GM12864 (cell line): ENCODE measurements around the gene MTX1.

Experiments used
- DNase-seq: peaks from one replicate; pipeline ENCODE4 v3.0.0-alpha.2; 2011; ENCODE audit warnings: low read depth
- H3K4me3 ChIP-seq: 2 replicates; pipeline ENCODE4 v1.5.1; 2011; ENCODE audit warnings: mild to moderate bottlenecking, low read depth, low read length, control low read depth
- CTCF ChIP-seq: IDR thresholded peaks from 2 replicates; pipeline ENCODE4 v1.5.1; 2011; ENCODE audit warnings: low read depth, mild to moderate bottlenecking, moderate library complexity, low read length, control low read depth, inconsistent platforms; ENCODE audit errors: missing control alignments

MTX1 gene

GRCh38 chr1:155182052-155182550 is 26.4 kb upstream of the MTX1 start:
- H3K4me3 ChIP-seq, result no peak overlapping the region
- DNase-seq, result no peak
- no peak for TF ChIP-seq CTCF

GRCh38 chr1:155183775-155184221 is 24.7 kb upstream of the MTX1 start:
- no peak for TF ChIP-seq CTCF
- H3K4me3 ChIP-seq, result no peak overlapping the region
- no peak for DNase-seq

GRCh38 chr1:155184351-155184811 is 24.1 kb upstream of the MTX1 start:
- TF ChIP-seq CTCF, result no peak
- DNase-seq, result no peak
- H3K4me3 ChIP-seq, result no peak overlapping the region

- peak; percentile 45 for TF ChIP-seq CTCF
- no peak overlapping the region for H3K4me3 ChIP-seq
- no peak for DNase-seq
Observed at GRCh38 chr1:155184835-155185782, 23.4 kb upstream of the MTX1 start.

- DNase-seq, result no peak
- no peak overlapping the region for H3K4me3 ChIP-seq
- TF ChIP-seq CTCF, result no peak
Observed at GRCh38 chr1:155185783-155186066, 22.8 kb upstream of the MTX1 start.

- DNase-seq, result no peak
- H3K4me3 ChIP-seq, result no peak overlapping the region
- TF ChIP-seq CTCF, result no peak
Observed at GRCh38 chr1:155186067-155186793, 22.3 kb upstream of the MTX1 start.
